Measurements from ENCODE around the gene GPR160.
A peak's percentile ranks its signal among the peaks of the same experiment; 100 is the strongest.
"Not testable (repeated sequence)": the region's sequence is repeated elsewhere in the genome, so short reads cannot be mapped to it uniquely, and the experiment has no call there.

GPR160 gene

GRCh38 chr3:170107941-170108340, 70.1 kb downstream of the GPR160 start:
- Mint-ChIP-seq H3K36me3 (peaks cover 34% of the 10 kb centered on the region), H3K4me3 (no peak overlapping the region), H3K27ac (no peak overlapping the region), H3K27me3 (no peaks in the 10 kb centered on the region), H3K9me3 (peaks cover 3% of the 10 kb centered on the region), H3K4me1 (peaks cover 14% of the 10 kb centered on the region)
- ATAC-seq, result no peak

- Mint-ChIP-seq H3K36me3 (peaks cover 43% of the 10 kb centered on the region), H3K27me3 (no peaks in the 10 kb centered on the region), H3K27ac (no peak overlapping the region)
Observed at GRCh38 chr3:170108955-170109354, 71.2 kb downstream of the GPR160 start.

GRCh38 chr3:170109579-170110293, 71.9 kb downstream of the GPR160 start:
- Mint-ChIP-seq H3K27ac (no peak overlapping the region), H3K36me3 (peaks cover 46% of the 10 kb centered on the region), H3K9me3 (peaks cover 3% of the 10 kb centered on the region), H3K27me3 (no peaks in the 10 kb centered on the region), H3K4me1 (peaks cover 14% of the 10 kb centered on the region), H3K4me3 (no peak overlapping the region)
- no peak for ATAC-seq

More at GRCh38 chr3:170108955-170109354, 71.2 kb downstream of the GPR160 start:
- ATAC-seq, result no peak
- H3K4me1 Mint-ChIP-seq, result peaks cover 14% of the 10 kb centered on the region
- peaks cover 3% of the 10 kb centered on the region for H3K9me3 Mint-ChIP-seq
- H3K4me3 Mint-ChIP-seq, result no peak overlapping the region

GRCh38 chr3:170111147-170111771, 73.5 kb downstream of the GPR160 start:
- peaks cover 14% of the 10 kb centered on the region for H3K4me1 Mint-ChIP-seq
- no peaks in the 10 kb centered on the region for H3K27me3 Mint-ChIP-seq
- ATAC-seq, result no peak
- peaks cover 54% of the 10 kb centered on the region for H3K36me3 Mint-ChIP-seq
- H3K4me3 Mint-ChIP-seq, result no peak overlapping the region
- peak overlapping the region; percentile 40 for H3K27ac Mint-ChIP-seq
- H3K9me3 Mint-ChIP-seq, result peaks cover 3% of the 10 kb centered on the region

GRCh38 chr3:170114165-170114564, 76.4 kb downstream of the GPR160 start:
- peaks cover 55% of the 10 kb centered on the region for H3K36me3 Mint-ChIP-seq
- H3K27me3 Mint-ChIP-seq, ATAC-seq, H3K4me3 Mint-ChIP-seq, H3K9me3 Mint-ChIP-seq, H3K27ac Mint-ChIP-seq: not testable (repeated sequence)
- peaks cover 14% of the 10 kb centered on the region for H3K4me1 Mint-ChIP-seq

GRCh38 chr3:170117134-170117533, 79.3 kb downstream of the GPR160 start:
- no peak for ATAC-seq
- H3K36me3 Mint-ChIP-seq, result peaks cover 46% of the 10 kb centered on the region
- H3K9me3 Mint-ChIP-seq, result no peaks in the 10 kb centered on the region
- no peak overlapping the region for H3K27ac Mint-ChIP-seq
- no peak overlapping the region for H3K4me3 Mint-ChIP-seq
- H3K4me1 Mint-ChIP-seq, result no peaks in the 10 kb centered on the region
- no peaks in the 10 kb centered on the region for H3K27me3 Mint-ChIP-seq

- Mint-ChIP-seq H3K4me1 (peaks cover 16% of the 10 kb centered on the region), H3K9me3 (no peaks in the 10 kb centered on the region), H3K27me3 (no peaks in the 10 kb centered on the region), H3K36me3 (peaks cover 28% of the 10 kb centered on the region), H3K4me3 (peak overlapping the region; percentile 15), H3K27ac (peak overlapping the region; percentile 43)
- ATAC-seq, result peak; percentile 87
Observed at GRCh38 chr3:170128259-170128976, 90.6 kb downstream of the GPR160 start.

- Mint-ChIP-seq H3K9me3 (no peaks in the 10 kb centered on the region), H3K27ac (peak overlapping the region; percentile 43), H3K36me3 (peaks cover 33% of the 10 kb centered on the region), H3K4me1 (peaks cover 16% of the 10 kb centered on the region), H3K27me3 (no peaks in the 10 kb centered on the region), H3K4me3 (peak overlapping the region; percentile 15)
- peak; percentile 67 for ATAC-seq
Observed at GRCh38 chr3:170128977-170129431, 91.2 kb downstream of the GPR160 start.

GRCh38 chr3:170130532-170130931, 92.7 kb downstream of the GPR160 start:
- no peak for ATAC-seq
- Mint-ChIP-seq H3K4me1 (peaks cover 16% of the 10 kb centered on the region), H3K9me3 (no peaks in the 10 kb centered on the region), H3K27ac (no peak overlapping the region), H3K4me3 (no peak overlapping the region), H3K27me3 (no peaks in the 10 kb centered on the region), H3K36me3 (peaks cover 45% of the 10 kb centered on the region)

- no peak overlapping the region for H3K4me3 Mint-ChIP-seq
- peaks cover 16% of the 10 kb centered on the region for H3K4me1 Mint-ChIP-seq
- H3K27ac Mint-ChIP-seq, result no peak overlapping the region
- peaks cover 57% of the 10 kb centered on the region for H3K36me3 Mint-ChIP-seq
- no peak for ATAC-seq
- no peaks in the 10 kb centered on the region for H3K27me3 Mint-ChIP-seq
- no peaks in the 10 kb centered on the region for H3K9me3 Mint-ChIP-seq
Observed at GRCh38 chr3:170132335-170132734, 94.5 kb downstream of the GPR160 start.

Measured in stimulated activated memory B cell treated with anti-CD40 and anti-IgM and Interleukin-4, amounts not matched to agents 10 μg/mL and 1 μg/mL and 100 μg/mL, for 72 hours (primary cell).